AG10803 (cell line): ENCODE measurements around the gene CYP1B1.
"Not testable (repeated sequence)": the region's sequence is repeated elsewhere in the genome, so short reads cannot be mapped to it uniquely, and the experiment has no call there.

Source experiments
- DNase-seq: peaks from one replicate; pipeline ENCODE4 v3.0.0; 2010; ENCODE audit warnings: low read depth
- H3K4me3 ChIP-seq: 2 replicates; pipeline ENCODE4 v1.5.1; 2011; ENCODE audit warnings: mild to moderate bottlenecking, low read length, control low read depth
- CTCF ChIP-seq: conservative IDR thresholded peaks from 2 replicates; pipeline ENCODE4 v1.5.1; 2011; ENCODE audit warnings: mild to moderate bottlenecking, low read length, control low read depth, inconsistent platforms

Gene CYP1B1

GRCh38 chr2:38026846-38027245, 49.1 kb downstream of the CYP1B1 start:
- DNase-seq, result no peak
- no peak for TF ChIP-seq CTCF
- H3K4me3 ChIP-seq, result no peak overlapping the region

- no peak for DNase-seq
- no peak overlapping the region for H3K4me3 ChIP-seq
- no peak for TF ChIP-seq CTCF
Measured at GRCh38 chr2:38021589-38021988, 54.4 kb downstream of the CYP1B1 start.

GRCh38 chr2:38020359-38021069, 55.4 kb downstream of the CYP1B1 start:
- DNase-seq, result not testable (repeated sequence)

GRCh38 chr2:38017836-38018235, 58.1 kb downstream of the CYP1B1 start:
- H3K4me3 ChIP-seq, result no peak overlapping the region
- TF ChIP-seq CTCF, result no peak
- no peak for DNase-seq

More at GRCh38 chr2:38020359-38021069, 55.4 kb downstream of the CYP1B1 start:
- H3K4me3 ChIP-seq, result not testable (repeated sequence)
